ENCODE results near the gene SYNPO2.
"Not testable (repeated sequence)": the region's sequence is repeated elsewhere in the genome, so short reads cannot be mapped to it uniquely, and the experiment has no call there.

GRCh38 chr4:119010221-119010620, 121.6 kb downstream of the SYNPO2 start:
- not testable (repeated sequence) for TF ChIP-seq NCOR1 (IDR thresholded peaks at IDR 0.05; ENCODE audit: borderline replicate concordance, low read length); CTCF (CRISPR knock-in tag; IDR thresholded peaks at IDR 0.05); PHF20 (CRISPR knock-in tag; IDR thresholded peaks at IDR 0.05); SKI (IDR thresholded peaks at IDR 0.05; ENCODE audit: partially characterized antibody); HIC2 (CRISPR knock-in tag; IDR thresholded peaks at IDR 0.05; ENCODE audit: low read depth); ZNF749 (CRISPR knock-in tag; IDR thresholded peaks at IDR 0.05; ENCODE audit: borderline replicate concordance); RFX3 (CRISPR knock-in tag; IDR thresholded peaks at IDR 0.05); POLR2A (IDR thresholded peaks at IDR 0.05; ENCODE audit: insufficient read depth in 1 of 2, low read depth in 2 of 2, low read length in 2 of 2); NR2F6 (IDR thresholded peaks at IDR 0.05); NR2F6 (CRISPR knock-in tag; IDR thresholded peaks at IDR 0.05)

All from HepG2 (cell line).